GM18870 (cell line): ENCODE measurements around the gene AMFR.

Experiments
- ATAC-seq: cut with Tn5 transposase; IDR thresholded peaks from one replicate; pipeline ENCODE4 v1.9.1; 2021; ENCODE audit warnings: moderate library complexity; ENCODE audit not compliant: unreplicated experiment

Gene AMFR

DNA sequence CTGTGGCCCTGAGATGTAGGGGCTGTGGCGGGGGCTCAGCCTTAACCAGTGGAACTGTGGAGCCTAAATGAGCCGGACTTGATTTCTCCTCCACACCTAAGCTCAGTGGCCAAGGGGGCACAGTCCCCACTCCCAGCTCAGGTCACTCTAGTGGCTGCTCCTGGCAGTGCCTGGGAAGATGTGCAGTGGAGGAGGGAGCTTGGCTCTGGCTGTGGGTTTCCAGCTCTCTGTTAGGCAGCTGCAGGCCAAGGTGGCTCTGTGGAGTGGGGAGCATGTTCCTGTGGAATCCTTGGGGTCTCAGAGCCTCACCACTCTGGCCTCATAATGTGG lies 76.3 kb downstream of the AMFR start:
- no peak for ATAC-seq

DNA sequence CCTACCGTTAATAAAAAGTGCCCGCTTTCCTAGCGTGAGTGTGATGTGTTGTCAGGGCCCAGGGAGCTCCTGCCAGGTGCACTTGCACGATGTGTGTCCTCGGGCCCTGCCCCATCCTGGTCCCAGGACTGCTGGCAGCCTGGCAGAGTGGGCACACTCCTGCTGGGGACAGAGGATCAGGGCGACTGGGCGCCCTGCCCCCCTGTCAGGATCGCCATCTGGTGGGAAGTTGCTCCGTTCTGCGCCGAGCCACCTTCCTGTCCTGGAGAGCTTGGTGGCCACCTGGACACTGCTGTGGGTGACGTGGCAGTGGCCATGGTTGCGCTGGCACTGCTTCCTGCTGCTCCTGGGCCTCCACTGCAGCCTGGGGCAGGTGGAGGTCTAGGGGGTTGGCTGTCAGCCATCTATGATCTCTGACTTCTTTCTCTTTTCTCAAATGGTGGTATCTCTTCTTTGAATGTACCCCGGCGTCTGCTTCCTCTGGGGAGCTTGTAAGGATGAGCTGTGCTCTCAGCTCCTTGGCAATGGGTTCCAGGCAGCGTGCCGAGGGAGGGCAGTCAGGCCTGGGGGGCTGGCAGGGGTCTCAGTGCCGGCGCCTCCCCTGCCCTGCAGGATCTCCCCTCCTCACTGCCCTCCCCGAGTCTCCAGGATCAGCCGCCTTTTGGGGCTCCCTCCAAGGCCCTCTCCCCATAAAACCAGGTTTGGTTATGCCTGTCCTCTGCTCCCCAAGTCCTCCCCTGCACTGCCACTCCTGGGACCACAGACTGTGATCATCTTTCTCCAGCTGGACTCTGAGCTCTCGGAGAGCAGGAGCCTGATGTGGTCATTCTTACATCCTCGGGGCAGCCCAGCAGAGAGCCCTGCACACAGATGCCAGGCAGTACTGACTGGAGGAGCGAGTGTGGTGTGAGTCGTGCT lies 76.9 kb downstream of the AMFR start:
- ATAC-seq = no peak

DNA sequence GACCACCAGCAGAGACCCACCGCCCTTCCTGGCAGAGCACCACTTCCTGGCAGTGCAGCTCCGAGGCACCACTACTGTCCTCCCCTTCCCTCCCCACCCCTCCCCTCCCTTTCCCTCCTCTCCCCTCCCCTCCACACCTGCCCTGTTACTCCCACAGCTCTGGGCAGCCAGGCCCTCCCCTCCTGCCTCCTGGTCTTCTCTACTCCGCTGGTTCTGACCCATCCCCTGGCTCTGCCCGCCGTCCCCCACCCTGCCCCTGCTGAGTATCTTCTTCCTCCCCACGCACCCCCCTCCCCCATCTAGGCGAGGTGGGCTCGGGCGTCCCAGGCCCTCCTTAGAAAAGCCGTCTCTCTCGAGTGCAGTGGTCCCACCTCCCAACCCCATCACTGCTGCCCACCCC lies 77.7 kb downstream of the AMFR start:
- ATAC-seq = no peak

DNA sequence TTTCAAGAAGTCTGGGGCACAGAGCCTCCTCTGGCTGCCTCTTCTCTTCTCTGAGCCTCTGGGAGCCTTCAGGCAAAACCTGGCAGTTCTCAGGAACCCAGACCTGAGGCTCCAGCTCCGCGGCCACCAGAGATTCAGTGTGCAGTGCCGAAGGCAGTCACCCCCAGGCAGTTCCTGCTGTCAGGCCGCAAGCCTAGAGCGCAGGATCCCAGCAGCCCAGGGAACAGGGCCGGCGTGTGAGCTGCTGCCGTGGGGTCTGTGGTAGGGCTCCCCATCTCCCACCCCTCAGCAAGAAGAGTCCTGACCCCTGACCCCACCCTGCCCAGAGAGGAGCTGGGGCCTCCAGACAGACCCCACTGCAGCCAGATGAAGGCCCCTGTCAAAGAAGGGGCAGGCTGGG lies 78.2 kb downstream of the AMFR start:
- ATAC-seq = no peak

DNA sequence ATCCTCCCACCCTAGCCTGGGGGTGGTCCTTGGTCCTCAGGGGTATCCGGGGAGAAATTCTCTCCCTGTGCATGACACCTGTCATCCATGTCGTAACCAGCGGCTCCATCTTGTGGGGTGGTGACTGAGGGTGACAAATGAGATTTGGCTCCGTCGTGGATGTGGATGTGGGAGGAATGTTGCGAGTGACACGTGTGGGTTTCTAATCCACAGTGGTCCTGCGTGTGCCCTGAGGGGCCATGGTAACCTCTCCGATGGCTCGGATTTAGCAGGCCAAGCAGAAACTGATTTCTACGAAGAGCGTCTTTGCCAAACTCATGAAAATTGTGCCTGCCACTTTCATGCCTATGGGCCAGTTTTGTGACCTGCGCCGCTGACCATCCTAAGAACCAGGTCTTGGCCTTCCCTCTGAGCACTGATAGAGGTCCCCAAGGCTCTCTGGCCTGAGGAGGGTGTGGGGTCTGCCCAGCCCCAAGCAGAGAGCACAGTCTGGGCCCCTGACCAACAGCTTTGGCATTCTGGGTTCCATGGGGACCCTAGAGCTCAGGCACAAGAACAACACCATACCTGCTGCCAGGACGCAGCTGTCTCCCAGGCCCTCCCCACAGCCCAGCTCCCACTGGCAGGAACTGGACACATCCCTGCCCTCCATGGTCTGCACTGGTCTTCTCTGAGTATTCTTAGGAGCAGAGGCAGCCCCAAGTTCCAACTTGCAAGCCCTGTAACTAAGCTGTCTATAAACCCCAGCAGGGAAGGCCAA lies 79.0 kb downstream of the AMFR start:
- no peak for ATAC-seq

DNA sequence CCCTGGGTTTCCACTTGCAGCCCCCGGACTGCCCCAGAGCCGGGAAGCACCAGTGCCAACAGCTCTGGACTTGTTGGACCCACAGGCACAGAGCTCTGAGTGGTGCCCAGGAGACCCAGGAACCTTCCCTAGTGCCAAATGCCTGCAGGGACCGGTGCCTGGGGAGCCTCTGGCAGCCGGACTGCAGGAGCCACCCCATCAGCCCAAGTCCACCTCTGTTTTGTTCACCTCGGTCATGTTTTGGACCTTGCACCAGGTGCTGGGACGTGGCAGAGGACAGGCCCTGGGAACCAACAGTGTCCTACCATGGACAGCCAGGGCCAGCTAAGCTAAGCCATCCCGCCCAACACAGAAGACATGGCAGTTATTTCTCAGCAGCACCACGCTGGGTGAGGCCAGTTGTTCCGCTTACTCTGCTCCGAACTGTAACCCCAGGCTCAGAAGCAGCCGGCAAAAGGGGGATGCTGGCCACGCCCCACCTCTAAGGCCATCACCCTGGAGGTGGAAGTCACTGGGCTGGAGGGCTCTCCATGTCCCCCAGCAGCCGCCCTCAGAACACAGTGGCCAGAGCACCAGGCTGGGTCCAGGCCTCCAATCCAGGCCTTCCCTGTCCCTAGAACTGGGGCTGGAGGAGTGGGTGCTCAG lies 79.8 kb downstream of the AMFR start:
- ATAC-seq = no peak

DNA sequence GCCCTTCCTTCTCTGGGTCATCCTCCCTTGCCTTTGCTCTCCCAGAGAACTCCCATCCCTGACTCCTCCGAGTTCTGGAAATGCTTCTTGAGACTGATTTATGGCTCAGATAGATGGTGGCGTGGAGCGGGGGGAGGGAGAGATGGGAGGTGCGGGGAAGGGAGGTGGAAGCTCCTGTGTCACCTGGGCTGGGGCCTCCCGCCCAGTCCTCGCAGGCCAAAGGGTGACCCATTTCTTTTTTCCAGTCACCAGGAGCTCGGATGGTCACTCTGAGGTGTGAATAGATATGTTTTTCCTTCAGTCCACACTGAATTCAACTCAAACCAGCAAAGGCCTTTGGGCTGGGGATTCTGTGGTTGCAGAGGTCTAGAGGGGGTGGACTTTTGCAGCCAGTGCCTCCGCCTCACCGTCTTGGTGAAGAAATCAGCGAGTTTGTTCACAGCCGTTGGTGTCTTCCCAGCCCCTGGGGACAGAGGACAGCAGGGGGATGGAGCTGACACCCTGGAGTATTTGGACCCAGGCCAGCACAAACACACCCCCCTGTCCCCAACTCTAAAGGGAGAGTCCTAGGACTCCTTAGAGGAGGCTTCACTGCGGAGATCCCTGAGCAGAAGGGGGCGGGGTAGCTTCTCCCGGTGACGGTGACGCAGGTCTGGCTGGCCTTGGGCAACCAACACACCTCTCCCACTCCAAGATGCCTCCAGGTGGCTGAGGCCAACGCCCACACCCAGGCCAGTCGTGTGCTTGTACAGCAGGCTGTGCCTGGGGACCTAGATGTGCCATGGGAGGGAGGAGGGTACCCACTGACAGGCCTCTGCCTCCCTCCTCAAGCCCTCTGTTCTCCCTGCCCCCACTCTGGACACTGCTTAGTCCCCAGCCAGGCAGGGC lies 80.6 kb downstream of the AMFR start:
- ATAC-seq = no peak

DNA sequence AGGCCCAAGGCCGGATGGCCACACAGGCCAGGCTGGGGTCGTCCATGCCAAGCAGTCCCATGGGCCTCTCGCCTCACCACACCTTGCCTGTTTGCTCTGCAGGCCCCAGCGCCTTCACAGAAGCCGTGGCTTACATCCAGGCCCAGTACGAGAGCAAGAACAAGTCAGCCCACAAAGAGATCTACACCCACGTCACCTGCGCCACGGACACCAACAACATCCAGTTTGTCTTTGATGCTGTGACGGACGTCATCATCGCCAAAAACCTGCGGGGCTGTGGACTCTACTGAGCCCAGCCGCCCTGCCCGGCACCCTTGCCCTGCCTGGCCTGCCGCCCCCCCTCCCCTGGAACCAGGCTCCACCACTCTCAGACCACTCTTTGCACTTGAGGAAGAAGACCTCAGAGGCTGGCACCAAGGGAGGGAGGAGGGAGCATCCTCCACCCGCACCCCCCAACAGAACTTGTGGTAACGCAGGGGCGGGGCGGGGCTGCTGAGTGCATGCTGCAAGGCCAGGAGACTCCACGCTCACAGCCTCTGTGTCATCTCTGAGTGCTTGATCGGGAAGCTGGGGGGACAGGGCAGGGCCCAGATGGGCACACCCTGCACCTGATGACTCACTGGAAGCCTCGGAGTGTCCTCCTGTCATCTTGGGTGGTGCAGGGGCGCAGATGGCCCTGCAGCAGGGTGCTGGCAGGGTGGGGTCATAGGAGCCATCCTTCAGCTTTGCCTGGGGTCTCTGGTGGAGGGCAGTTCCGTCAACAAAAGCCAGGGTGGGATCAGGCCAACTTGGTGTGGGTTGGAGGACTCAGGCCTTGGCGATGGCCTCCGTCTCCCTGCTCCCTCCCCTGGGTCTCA lies 81.5 kb downstream of the AMFR start:
- no peak for ATAC-seq

DNA sequence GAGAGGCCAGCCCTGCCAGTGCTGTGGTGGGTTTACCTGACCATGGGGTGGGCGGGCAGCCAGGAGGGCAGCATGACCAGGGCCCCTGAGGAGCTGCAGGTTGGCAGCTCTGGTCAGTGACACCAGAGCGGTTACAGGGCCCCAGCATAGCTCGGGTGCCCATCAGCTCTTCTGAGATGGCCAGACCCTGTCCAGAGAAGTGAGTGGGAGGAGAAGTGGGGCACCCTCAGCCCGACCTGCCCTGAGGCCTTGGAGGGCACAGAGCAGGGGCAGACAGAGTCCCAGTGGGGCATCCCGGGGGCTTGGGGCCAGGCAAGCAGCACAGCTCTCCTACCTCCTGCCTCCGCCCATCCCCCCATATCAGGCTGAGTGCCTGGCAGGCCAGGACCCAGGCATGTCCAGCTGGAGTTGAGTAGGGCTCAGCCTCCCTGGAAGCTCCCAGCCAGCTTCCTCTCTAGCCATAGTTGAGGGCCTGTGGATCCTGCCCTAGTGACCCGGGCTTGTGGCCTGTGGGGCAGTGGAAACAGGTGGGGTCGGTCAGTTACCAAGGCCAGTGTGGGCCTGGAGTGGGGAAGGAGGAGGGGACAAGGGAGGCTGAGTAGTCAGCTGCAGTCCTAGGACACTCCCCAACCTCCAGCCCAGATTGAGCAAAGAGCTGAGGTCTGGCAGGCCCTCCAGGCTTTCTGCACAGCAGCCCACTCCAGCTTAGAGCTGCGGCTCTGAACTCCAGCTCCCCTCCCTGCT lies 83.5 kb downstream of the AMFR start:
- ATAC-seq = no peak

DNA sequence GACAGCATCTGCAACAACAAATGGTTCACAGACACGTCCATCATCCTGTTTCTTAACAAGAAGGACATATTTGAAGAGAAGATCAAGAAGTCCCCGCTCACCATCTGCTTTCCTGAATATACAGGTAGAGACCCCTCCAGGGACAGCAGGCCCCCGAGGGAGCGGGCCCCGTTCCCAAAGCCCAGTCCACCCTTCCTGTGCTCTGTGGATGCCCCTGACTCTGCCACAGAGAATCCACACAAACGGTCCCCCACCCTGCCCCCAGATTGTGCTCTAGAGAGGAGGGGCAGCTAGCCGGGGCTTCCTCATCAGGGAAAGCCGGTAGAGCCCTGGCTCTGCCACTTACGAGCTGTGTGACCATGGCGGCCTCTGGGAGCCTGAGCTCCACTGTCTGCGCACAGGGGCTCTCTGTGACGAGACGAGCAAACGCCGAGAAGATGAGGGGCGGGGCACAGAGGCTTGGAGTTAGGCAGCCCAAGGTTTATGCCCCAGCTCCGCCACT lies 84.4 kb downstream of the AMFR start:
- no peak for ATAC-seq

DNA sequence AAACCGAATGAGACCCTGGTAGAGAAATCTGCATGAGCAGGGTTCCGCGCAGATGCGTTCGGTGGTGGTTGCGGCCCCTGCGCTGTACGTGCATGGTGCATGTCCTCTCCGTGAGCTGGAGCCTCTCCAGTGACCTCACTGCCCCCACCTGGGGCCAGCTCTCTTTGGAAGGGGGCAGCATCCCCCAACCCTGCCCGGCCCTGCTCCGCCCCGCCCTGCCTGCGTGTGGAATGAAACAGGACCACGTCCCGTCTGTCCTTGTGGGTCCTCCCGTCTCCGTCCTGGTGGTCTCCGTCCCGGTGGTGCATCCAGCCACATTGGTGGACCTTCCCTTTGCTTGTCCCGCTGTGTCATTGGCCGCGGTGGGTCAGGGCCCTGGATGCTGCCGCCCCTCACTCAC lies 84.9 kb downstream of the AMFR start:
- no peak for ATAC-seq

DNA sequence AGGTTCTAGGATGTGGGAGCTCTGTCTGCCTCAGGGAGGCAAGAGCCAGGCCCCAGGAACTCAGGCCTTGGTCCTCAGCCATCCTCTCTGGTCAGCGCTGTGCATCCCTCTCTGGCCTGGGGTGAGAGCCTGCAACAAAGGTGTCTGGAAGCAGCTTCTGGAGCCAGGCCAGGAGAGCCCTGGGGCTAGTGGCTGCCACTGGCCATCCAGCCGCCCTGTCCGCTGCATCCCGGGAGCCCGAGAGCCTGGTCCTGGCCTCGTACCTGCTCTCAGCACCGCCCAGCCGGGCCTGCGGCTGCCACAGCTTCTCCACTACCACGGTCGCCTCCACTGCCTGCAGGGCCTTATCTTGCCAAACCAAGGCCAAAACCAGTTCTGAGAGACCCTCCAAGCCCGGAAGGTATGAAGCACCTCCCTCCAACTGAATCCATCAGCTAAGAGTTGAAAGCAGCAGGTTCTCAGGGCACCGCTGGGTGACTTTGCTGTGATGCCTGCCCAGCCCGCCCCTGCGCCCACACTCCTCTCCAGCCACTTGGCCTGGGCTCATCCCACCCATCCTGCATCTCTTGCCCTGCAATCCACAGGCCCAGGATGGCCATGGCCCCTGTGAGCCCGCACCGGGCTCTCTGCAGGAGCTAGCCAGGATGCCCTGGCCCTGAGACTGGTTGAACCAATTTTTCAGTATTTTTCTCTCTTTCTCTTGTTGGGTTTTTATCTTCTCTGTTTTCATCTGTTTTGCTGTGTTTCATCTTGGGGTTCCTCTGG lies 85.7 kb downstream of the AMFR start:
- no peak for ATAC-seq

DNA sequence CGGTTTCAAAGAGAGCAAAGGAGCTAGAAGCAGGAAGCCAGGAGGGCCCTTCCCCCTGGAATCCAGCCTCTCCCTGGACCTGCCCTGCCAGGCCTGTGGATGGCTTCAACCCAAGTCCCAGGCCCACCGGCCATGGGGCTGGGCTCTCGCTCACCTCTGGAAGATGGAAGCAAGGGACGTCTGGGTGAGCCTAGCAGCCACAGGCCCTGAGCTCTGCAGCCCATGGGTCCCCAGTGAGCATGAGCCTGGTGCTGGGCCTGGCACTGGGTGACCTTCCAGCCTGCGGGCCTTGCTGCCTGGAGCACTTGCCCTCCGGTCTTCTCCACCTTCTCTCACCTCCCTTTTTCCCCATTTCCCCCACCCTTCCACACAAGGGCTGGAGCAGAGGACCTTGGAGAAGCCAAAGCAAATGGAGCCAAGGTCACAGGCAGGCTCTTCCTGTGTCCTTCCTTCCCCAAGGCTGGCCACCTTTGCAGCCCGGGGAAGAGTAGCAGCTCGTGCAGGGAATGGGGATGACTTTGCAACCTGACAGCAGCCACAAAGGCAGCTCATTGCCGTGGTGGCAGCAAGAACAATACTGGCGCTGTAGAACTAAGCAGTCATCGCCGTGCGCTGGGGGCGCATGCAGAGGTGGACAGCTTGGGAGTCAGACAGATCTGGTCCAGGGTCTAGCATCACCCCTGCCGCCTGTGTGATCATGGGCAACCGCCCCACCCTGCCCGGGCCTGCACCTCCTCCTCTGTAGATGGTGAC lies 86.6 kb downstream of the AMFR start:
- ATAC-seq = no peak

DNA sequence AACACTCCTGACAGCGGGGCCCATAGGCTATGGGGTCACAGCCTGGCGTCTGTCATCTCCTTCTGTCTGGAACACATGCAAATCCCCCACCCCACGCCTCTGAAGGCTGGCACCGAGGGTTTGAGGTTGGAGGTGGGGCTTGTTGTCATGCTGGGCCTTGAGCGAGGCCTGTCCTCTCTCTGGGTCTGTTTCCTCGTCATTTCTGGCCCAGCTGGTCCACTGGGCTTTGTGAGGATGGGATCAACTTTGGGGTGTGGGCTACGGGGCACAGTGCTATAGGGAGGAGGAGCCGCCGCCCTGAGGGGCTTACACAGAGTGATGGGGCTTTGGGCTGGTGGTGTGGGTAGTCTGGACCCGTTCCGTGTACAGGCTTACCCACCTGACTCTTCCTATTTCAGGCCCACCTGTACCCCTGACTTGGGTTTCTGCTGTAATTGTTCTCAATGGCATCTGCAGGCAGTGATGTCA lies 87.5 kb downstream of the AMFR start:
- ATAC-seq = no peak

DNA sequence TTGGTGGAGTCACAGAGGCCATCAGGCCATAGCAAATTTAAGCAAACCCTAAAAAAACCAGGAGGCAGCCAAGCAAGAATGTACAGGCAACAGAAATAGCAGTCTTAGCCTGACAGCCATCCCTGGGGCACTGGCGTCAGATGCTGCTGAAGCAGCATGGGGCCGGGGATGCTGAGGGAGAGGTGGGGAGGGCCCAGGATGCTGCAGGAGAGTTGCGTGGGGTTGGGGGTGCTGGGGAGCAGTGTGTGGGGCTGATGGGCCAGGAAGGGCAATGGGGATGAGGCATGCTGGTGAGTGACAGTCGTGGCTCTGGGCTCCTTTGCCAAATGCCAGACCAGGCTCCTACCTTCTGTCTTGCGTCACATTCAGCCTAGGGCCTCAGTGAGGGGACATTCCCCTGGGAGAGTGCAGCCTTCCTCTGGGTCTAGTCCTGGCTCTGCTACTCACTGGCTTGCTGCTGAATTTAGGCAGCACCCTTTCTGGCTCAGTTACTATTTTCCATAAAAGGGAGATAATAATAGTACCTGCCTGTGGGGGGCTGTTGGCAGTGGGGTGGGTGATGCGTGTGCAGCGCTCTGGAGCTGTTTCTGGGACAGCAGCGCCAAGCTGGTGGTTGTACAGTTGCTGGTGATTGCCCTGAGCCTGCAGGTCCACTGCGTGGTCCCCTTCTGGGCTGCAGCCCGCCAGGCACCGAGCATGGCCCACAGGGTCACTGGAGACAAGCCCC lies 88.1 kb downstream of the AMFR start:
- ATAC-seq = no peak

DNA sequence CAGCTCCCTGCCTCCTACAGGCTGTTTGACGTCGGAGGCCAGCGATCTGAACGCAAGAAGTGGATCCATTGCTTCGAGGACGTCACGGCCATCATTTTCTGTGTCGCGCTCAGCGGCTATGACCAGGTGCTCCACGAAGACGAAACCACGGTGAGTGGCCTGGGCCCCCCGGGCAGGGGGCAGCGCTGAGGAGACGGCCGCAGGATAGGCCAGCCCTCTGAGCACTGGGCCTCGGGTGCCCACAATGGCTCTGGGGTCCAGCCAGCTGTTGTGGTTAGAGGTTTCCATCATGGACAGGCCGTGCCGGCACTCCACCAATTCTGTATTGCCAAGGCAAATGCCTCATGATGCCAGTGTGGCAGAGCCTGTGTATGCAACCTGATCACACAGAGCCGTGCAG lies 88.6 kb downstream of the AMFR start:
- no peak for ATAC-seq
